HEK293 (cell line): ENCODE results near the gene BCL11A.
"Not testable (repeated sequence)": the region's sequence is repeated elsewhere in the genome, so short reads cannot be mapped to it uniquely, and the experiment has no call there.

Experiments used
- REPIN1 ChIP-seq: fragments of 450-650 bp; formaldehyde crosslinking; IDR thresholded peaks from 2 replicates; pipeline ENCODE4 v1.5.1; 2017; ENCODE audit warnings: missing biosample characterization, missing genetic modification characterization, low read depth
- ZBTB7A ChIP-seq: fragments of 450-650 bp; formaldehyde crosslinking; IDR thresholded peaks from 2 replicates; pipeline ENCODE4 v1.5.1; 2016; ENCODE audit warnings: low read depth, missing biosample characterization, missing genetic modification characterization
- ZBTB8A ChIP-seq: fragments of 450-650 bp; formaldehyde crosslinking; IDR thresholded peaks from 2 replicates; pipeline ENCODE4 v1.5.1; 2016; ENCODE audit warnings: missing biosample characterization, missing genetic modification characterization

DNA sequence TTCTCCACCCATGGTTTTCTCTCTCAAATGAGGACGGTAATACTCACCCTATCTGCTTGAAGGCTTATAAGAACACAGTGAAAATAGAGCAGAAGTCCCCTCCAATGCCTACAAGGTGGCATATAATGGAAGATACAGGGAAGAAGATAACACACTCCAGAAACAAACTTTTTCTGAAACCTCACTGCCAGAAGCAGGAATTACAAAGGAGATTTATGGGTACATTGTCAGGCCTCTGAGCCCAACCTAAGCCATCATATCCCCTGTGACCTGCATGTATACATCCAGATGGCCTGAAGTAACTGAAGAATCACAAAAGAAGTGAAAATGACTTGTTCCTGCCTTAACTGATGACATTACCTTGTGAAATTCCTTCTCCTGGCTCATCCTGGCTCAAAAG lies 136.2 kb downstream of the BCL11A start:
- not testable (repeated sequence) for TF ChIP-seq REPIN1 (tag by site-specific recombination); ZBTB7A (tag by site-specific recombination); ZBTB8A
